Measurements from ENCODE around the gene PLCB1.

PLCB1 gene

DNA sequence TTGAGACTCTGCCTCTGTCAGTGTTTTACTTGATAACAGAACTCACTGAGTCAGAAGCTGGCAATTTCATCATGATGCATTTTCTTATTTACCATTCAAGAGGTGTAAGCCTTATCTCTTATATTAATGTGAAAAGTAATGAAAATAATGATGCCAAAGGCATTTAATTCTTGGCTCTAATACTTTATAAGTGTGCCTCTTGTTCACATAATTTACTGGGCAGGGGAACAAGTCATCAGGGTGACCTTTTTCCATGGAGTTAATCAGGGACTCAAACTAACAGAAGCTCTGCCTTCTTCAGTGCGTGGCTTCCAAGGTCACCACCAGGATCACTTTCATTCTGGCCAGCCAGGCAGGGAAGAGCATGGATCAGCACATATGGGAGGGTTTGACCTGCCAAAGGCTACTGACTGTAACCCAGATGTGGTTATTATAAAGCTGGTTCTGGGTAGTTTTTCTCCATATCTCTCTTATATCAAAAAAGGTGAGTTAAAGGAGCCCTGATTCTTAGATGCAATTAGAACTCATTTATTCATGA, 5.2 kb upstream of the PLCB1 start:
- Histone ChIP-seq H3K9me3 (no peaks in the 10 kb centered on the region), H3K4me1 (peaks cover 0 to 8% (median 6%) of the 10 kb centered on the region in 4 donors), H3K4me3 (no peak overlapping the region), H3K27ac (no peak overlapping the region), H3K36me3 (no peaks in the 10 kb centered on the region), H3K27me3 (no peaks in the 10 kb centered on the region)
- no peak for DNase-seq
- intact Hi-C loops (cut with DNase I; ENCODE audit: low total_unique reads), result no loop called here
- TF ChIP-seq, protein P1, sequence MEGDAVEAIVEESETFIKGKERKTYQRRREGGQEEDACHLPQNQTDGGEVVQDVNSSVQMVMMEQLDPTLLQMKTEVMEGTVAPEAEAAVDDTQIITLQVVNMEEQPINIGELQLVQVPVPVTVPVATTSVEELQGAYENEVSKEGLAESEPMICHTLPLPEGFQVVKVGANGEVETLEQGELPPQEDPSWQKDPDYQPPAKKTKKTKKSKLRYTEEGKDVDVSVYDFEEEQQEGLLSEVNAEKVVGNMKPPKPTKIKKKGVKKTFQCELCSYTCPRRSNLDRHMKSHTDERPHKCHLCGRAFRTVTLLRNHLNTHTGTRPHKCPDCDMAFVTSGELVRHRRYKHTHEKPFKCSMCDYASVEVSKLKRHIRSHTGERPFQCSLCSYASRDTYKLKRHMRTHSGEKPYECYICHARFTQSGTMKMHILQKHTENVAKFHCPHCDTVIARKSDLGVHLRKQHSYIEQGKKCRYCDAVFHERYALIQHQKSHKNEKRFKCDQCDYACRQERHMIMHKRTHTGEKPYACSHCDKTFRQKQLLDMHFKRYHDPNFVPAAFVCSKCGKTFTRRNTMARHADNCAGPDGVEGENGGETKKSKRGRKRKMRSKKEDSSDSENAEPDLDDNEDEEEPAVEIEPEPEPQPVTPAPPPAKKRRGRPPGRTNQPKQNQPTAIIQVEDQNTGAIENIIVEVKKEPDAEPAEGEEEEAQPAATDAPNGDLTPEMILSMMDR (IDR thresholded peaks at IDR 0.05), result no peak

DNA sequence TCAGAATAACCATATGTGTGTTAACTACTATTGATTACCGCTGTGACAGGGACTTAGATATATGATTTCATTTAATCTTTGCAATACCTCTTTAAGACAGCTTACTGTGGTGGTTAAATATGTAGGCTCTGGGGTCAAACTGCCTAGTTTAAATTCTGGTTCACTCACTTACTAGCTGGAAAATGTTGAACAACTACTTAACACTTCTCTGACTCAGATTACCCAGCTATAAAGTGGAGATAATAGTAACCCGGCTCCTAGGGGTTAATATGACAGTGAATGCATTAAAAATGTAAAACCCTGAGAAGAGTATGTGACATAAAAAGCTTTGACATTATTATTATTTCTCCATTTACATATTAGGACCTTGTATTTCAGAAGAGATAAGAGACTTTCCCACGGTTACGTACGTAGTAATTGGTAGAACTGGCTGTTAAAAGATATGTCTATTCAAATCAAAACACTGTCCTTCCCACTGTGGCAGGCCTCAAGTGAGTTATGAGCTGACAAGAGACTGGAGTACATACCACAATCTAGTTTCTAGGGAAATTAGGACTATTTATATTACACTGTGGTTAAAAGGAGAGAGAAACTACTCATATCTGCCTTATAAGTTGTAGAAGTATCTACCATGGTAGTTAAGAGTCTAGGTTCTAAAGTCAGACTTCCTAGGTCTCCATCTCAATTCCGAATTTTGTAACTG, 4.4 kb upstream of the PLCB1 start:
- Histone ChIP-seq H3K9me3 (no peaks in the 10 kb centered on the region), H3K36me3 (no peaks in the 10 kb centered on the region), H3K4me1 (peaks cover 0 to 15% (median 9%) of the 10 kb centered on the region in 4 donors), H3K4me3 (no peak overlapping the region), H3K27me3 (peaks cover 0 to under 1% of the 10 kb centered on the region in 2 donors), H3K27ac (no peak overlapping the region)
- TF ChIP-seq, protein P1 (IDR thresholded peaks at IDR 0.05), result no peak
- no peak for DNase-seq
- intact Hi-C loops (cut with DNase I; ENCODE audit: low total_unique reads), result no loop called here

DNA sequence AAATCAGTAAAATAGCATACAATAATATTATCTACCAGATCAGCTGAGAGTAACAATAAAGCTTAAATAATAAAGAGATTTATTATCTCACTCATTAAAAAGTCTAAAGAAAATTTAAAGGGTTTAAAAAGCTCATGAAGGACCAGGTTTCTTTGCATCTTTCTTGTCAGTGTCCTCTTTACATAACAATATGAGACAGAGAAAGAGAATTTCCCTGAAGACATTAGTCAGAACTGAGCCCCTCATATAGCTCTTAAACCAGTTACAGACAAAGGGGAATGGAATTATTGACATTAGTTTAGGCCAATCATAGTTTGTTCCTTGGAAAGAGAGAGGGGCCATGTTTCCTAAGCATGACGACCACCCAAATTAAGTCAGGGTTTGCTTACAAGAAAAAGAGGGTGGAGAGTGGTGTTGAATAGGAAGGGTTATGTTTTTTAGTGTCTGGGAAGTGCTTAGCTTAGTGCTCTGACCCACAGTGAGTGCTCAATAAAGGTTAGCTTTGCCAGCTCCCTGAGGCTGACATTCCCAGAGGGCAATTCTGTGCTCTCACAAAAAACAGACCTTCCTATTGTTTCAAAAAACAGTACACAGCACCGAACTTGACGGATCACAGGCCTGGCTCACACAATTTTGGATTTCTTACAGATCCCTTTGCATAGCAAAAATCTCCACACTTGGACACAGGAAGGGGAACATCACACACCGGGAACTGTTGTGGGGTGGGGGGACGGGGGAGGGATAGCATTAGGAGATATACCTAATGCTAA, 3.6 kb upstream of the PLCB1 start:
- Histone ChIP-seq H3K4me1 (peaks cover 0 to 23% (median 15%) of the 10 kb centered on the region in 4 donors), H3K27me3 (peaks cover 0 to 6% of the 10 kb centered on the region in 2 donors), H3K27ac (no peak overlapping the region), H3K9me3 (no peaks in the 10 kb centered on the region), H3K36me3 (no peaks in the 10 kb centered on the region), H3K4me3 (no peak overlapping the region)
- intact Hi-C loops (cut with DNase I; ENCODE audit: low total_unique reads), result no loop called here
- DNase-seq, result no peak
- TF ChIP-seq, protein P1 (IDR thresholded peaks at IDR 0.05), result no peak

DNA sequence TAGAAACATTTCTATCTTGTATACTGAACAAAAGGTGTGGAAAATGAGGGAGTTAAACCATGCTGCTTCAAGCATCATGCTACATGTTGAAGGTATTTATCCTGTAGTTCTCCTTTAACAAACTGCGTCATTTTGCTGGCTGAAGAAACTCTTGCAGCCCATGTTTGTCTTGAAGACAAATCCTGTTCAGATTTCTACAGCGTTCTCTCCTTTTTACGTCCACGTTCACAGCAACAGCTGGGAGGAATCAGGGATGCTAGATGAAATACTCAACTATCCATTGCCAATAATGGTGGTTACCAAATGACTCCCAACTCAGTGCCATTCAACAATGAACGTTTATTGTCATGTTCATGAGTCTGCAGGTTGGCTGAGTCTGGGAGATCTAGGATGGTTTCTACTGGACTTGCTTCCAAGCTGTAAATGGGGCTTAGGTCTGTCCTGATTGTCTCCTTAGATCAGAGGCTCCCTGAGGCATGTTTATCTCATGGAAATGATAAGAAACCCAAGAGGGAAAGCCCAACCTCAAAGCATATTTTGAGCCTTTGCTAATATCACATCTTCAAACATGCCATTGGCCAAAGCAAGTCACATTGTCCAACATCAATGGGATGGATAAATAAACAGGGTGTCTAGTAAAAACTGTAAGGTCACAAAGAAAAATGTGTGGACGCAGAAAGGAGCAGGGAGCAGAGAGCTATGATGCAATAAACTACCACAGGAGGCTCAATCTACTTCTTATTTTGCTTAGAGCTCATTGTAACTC, 2.7 kb upstream of the PLCB1 start:
- intact Hi-C loops (cut with DNase I; ENCODE audit: low total_unique reads), result no loop called here
- Histone ChIP-seq H3K4me1 (peaks cover 0 to 28% (median 15%) of the 10 kb centered on the region in 4 donors), H3K9me3 (no peaks in the 10 kb centered on the region), H3K36me3 (no peaks in the 10 kb centered on the region), H3K4me3 (no peak overlapping the region), H3K27me3 (peaks cover 0 to 10% of the 10 kb centered on the region in 2 donors), H3K27ac (no peak overlapping the region)
- TF ChIP-seq, protein P1 (IDR thresholded peaks at IDR 0.05), result no peak
- DNase-seq, result no peak

DNA sequence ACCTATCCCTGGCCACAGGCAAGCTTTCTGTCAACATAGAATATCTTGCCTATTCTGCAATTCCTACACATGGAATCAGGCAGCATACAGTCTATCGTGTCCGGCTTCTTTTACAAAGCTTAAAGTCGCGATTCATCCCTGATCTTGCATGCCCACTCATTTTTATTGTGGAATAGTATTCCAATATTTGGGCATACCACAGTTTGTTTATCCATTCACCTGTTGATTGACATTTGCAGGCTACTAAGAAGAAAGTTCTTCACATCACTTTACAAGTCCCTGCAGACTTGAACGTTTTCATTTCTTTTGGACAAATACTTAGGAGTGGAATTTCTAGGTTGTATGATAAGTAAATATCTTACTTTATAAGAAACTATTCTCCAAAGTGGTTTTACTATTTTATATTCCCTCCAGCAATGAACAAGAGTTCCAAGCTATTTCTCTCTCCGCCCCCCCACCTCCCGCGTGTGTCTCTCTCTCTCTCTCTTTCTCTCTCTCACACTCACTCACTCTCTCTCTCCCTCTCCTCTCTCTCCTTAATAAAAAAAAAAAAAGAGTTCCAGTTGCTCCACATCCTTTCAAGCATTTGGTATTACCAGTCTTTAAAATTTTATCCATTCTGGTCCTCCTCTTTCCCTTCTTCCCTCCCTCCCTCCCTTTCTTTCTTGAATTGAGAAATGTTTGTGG, 1.1 kb upstream of the PLCB1 start:
- Histone ChIP-seq H3K27ac (peak overlapping the region in 1 of 2 donors; percentile 56), H3K27me3 (peaks cover 0 to 10% of the 10 kb centered on the region in 2 donors), H3K9me3 (no peaks in the 10 kb centered on the region), H3K4me1 (peaks cover 0 to 28% (median 15%) of the 10 kb centered on the region in 4 donors), H3K36me3 (no peaks in the 10 kb centered on the region), H3K4me3 (peak overlapping the region; percentile 61 to 66)
- no peak for DNase-seq
- TF ChIP-seq, protein P1 (IDR thresholded peaks at IDR 0.05), result no peak
- intact Hi-C loops (cut with DNase I; ENCODE audit: low total_unique reads), result no loop called here
